Vagina (tissue), 2 donors: Measurements from ENCODE around the gene KRT38. TPM values are rescaled to one million over a fixed set of nuclear protein-coding genes. Genes with fewer than 3 reads are reported as not detected.

Experiments
- DNase-seq, 2 donors: peaks; one replicate each; pipeline ENCODE4 v3.0.0-alpha.2; 2017; ENCODE audit errors: extremely low spot score in 2 of 2
- H3K27ac ChIP-seq: fragments of 200-600 bp; sonication (generic); one replicate; pipeline ENCODE4 v1.5.1; 2019
- H3K27me3 ChIP-seq: fragments of 200-600 bp; sonication (generic); one replicate; pipeline ENCODE4 v1.5.1; 2019
- H3K36me3 ChIP-seq, 2 donors: fragments of 200-600 bp; sonication (generic); one replicate each; pipeline ENCODE4 v1.5.1; 2017 to 2019
- H3K4me1 ChIP-seq: fragments of 200-600 bp; sonication (generic); one replicate; pipeline ENCODE4 v1.5.1; 2019
- H3K4me3 ChIP-seq, 2 donors: fragments of 200-600 bp; sonication (generic); 1 replicate in 1 of 2; 2 replicates in 1 of 2; pipeline ENCODE4 v1.5.1; 2016 to 2019
- H3K9me3 ChIP-seq: fragments of 200-600 bp; sonication (generic); one replicate; pipeline ENCODE4 v1.5.1; 2019
- POLR2A ChIP-seq, 2 donors: fragments of 450-650 bp; IDR thresholded peaks; one replicate each; pipeline ENCODE4 v1.6.1; 2017; ENCODE audit warnings: antibody characterized with exemption in 2 of 2, mild to moderate bottlenecking in 2 of 2, moderate library complexity in 2 of 2
- POLR2AphosphoS5 ChIP-seq, 2 donors: sonication (generic); formaldehyde crosslinking; IDR thresholded peaks; one replicate each; pipeline ENCODE4 v1.9.0; 2017; ENCODE audit warnings: antibody characterized with exemption in 2 of 2, mild to moderate bottlenecking in 2 of 2, low read depth in 1 of 2; ENCODE audit not compliant: insufficient read depth in 1 of 2
- intact Hi-C: fragments of 100-400 bp; cut with DNase I; formaldehyde crosslinking; loops from one replicate; pipeline ENCODE4 v1.15.1; 2023
- total RNA-seq: library from RNA; depleted of rRNA; stranded (reverse); fragments of >200 nt; gene quantifications from one replicate; pipeline ENCODE4 v1.2.3, GENCODE V29; 2016
- TF ChIP-seq, protein P1 (sequence below), 3 experiments: fragments of 450-650 bp in 2 of 3; fragments of 200-600 bp in 1 of 3; sonication (generic) in 1 of 3; IDR thresholded peaks; one replicate each; pipeline ENCODE4 v1.5.1; 2017 to 2019; ENCODE audit warnings: antibody characterized with exemption in 3 of 3, mild to moderate bottlenecking in 2 of 3, moderate library complexity in 2 of 3

KRT38 gene
- total RNA-seq, 1 donor from 2014 or later: not detected

DNA sequence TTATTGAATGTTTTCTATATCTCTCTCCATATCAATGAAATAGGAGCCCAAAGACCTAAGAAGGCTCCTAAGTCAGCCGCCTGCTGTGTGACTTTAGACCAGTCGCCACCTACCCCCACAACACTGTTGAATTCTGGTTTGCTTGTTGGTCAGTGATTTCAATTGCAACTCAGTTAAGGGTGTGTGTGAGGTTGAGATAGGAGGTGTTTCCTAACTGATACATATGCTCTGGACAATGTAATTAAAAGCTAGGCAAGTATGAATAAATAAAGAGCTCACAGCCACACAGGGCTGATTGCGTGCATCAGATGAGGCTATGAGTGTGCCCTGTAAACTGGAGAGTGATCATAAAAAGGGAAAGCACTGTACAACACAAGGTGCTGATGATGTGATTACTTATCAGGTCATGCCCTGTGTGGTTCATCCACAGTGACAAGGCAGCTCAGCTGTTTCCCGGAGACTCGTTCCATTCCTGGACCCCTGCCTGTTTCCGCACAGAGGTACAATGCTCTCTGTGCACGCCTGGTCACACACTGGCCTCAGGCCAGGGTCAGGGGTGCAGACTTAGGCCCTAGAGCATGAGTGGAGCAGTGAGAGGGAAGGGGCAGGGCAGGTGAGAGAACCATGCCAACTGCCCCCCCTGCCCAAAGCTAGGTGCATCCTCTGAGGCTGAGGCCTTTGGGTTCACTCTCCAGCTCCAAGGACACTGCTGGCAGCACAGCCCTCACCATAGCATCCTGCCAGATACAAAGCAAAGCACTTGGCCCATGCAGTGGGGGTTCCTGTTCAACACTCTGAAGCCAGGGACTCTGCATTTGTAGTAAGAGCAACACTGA lies 43.4 kb upstream of the KRT38 start:
- TF ChIP-seq POLR2AphosphoS5 (IDR thresholded peaks at IDR 0.05; ENCODE audit: insufficient read depth in 1 of 2, low read depth in 1 of 2): no peak
- TF ChIP-seq, protein P1, sequence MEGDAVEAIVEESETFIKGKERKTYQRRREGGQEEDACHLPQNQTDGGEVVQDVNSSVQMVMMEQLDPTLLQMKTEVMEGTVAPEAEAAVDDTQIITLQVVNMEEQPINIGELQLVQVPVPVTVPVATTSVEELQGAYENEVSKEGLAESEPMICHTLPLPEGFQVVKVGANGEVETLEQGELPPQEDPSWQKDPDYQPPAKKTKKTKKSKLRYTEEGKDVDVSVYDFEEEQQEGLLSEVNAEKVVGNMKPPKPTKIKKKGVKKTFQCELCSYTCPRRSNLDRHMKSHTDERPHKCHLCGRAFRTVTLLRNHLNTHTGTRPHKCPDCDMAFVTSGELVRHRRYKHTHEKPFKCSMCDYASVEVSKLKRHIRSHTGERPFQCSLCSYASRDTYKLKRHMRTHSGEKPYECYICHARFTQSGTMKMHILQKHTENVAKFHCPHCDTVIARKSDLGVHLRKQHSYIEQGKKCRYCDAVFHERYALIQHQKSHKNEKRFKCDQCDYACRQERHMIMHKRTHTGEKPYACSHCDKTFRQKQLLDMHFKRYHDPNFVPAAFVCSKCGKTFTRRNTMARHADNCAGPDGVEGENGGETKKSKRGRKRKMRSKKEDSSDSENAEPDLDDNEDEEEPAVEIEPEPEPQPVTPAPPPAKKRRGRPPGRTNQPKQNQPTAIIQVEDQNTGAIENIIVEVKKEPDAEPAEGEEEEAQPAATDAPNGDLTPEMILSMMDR (IDR thresholded peaks at IDR 0.05): no peak
- TF ChIP-seq POLR2A (IDR thresholded peaks at IDR 0.05): no peak
- intact Hi-C loops: no loop called here
- no peaks in the 10 kb centered on the region for H3K9me3 ChIP-seq
- H3K4me3 ChIP-seq: no peak overlapping the region
- no peaks in the 10 kb centered on the region for H3K27me3 ChIP-seq
- H3K4me1 ChIP-seq: no peaks in the 10 kb centered on the region
- no peak for DNase-seq
- no peak overlapping the region for H3K27ac ChIP-seq
- H3K36me3 ChIP-seq: no peaks in the 10 kb centered on the region

GRCh38 chr17:41483531-41483930 lies 42.7 kb upstream of the KRT38 start:
- Histone ChIP-seq H3K27me3 (no peaks in the 10 kb centered on the region), H3K4me3 (no peak overlapping the region), H3K27ac (no peak overlapping the region), H3K4me1 (no peaks in the 10 kb centered on the region), H3K9me3 (no peaks in the 10 kb centered on the region), H3K36me3 (no peaks in the 10 kb centered on the region)
- TF ChIP-seq, protein P1 (IDR thresholded peaks at IDR 0.05): no peak
- TF ChIP-seq POLR2AphosphoS5 (IDR thresholded peaks at IDR 0.05; ENCODE audit: insufficient read depth in 1 of 2, low read depth in 1 of 2): no peak
- no peak for TF ChIP-seq POLR2A (IDR thresholded peaks at IDR 0.05)
- DNase-seq: no peak
- intact Hi-C loops: no loop called here

DNA sequence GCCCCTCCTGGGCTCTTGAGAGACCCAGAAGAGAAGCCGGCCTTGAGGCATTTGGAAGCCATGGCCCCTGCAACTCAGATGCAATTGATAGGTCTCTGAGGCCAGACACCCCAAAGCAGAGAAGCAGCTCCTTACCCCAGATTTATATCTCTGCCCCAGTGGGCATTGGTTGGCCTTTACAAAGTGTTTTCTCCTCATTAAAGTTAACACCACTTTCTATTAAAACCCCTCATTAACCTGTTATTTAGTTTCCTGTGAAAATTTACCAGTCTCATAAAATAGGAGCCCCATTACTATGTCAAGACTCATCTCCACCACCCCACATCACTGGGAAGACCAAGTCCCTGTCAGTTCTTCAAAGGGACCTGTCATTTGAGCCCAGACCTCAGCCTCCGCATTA lies 40.3 kb upstream of the KRT38 start, which contains the start of gene KRT35:
TSS of gene KRT35 (minus strand) at position 116 of the 400 bp plus-strand sequence. CDS start at position 62, 54 bp downstream.
- no peak for TF ChIP-seq POLR2AphosphoS5 (IDR thresholded peaks at IDR 0.05; ENCODE audit: insufficient read depth in 1 of 2, low read depth in 1 of 2)
- TF ChIP-seq POLR2A (IDR thresholded peaks at IDR 0.05): no peak
- TF ChIP-seq, protein P1 (IDR thresholded peaks at IDR 0.05): no peak
- no peak within 1 kb of the TSS for H3K27ac ChIP-seq
- no peaks in the 10 kb centered on the region for H3K36me3 ChIP-seq
- H3K27me3 ChIP-seq: no peaks in the 10 kb centered on the region
- H3K4me1 ChIP-seq: no peaks in the 10 kb centered on the region
- intact Hi-C loops: no loop called here
- H3K9me3 ChIP-seq: no peaks in the 10 kb centered on the region
- no peak for DNase-seq
- no peak within 1 kb of the TSS for H3K4me3 ChIP-seq

GRCh38 chr17:41480581-41480980 lies 39.8 kb upstream of the KRT38 start:
- H3K27me3 ChIP-seq: no peaks in the 10 kb centered on the region
- DNase-seq: no peak

More at GRCh38 chr17:41480581-41480980, 39.8 kb upstream of the KRT38 start:
- H3K4me1 ChIP-seq: no peaks in the 10 kb centered on the region
- no peaks in the 10 kb centered on the region for H3K9me3 ChIP-seq
- no peaks in the 10 kb centered on the region for H3K36me3 ChIP-seq
- TF ChIP-seq POLR2A (IDR thresholded peaks at IDR 0.05) (no peak), POLR2AphosphoS5 (IDR thresholded peaks at IDR 0.05; ENCODE audit: insufficient read depth in 1 of 2, low read depth in 1 of 2) (no peak)
- TF ChIP-seq, protein P1 (IDR thresholded peaks at IDR 0.05): no peak
- H3K27ac ChIP-seq: no peak overlapping the region
- intact Hi-C loops: no loop called here
- no peak overlapping the region for H3K4me3 ChIP-seq
